Stimulated activated CD4-positive, alpha-beta T cell treated with anti-CD3 and anti-CD28 coated beads, Interleukin-1b, Interleukin-23, amount 100 ng/mL, for 48 hours (primary cell): ENCODE results near the gene RASL10B.

Experiments
- DNase-seq: peaks from one replicate; pipeline ENCODE4 v3.0.0-alpha.2; 2020

RASL10B gene

DNA sequence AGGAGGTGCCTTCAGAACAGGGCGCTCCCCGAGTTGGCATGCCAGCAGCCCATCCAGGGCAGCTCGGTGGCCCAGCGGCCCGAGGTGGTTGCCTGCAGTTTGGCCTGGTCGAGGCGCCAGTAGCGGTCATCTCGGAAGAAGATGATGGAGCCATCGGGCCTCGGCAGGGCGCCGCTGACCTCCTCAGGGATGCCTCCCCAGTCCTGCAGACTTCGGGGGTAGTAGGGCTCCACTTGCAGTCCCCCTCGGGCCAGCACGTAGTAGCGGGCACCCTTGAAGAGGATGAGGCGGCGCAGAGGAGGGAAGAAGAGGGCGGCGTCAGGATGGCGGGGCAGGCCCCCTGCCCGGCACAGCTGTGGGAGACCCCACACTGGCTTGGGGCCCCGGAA lies 35.0 kb downstream of the RASL10B start:
- DNase-seq, result no peak

DNA sequence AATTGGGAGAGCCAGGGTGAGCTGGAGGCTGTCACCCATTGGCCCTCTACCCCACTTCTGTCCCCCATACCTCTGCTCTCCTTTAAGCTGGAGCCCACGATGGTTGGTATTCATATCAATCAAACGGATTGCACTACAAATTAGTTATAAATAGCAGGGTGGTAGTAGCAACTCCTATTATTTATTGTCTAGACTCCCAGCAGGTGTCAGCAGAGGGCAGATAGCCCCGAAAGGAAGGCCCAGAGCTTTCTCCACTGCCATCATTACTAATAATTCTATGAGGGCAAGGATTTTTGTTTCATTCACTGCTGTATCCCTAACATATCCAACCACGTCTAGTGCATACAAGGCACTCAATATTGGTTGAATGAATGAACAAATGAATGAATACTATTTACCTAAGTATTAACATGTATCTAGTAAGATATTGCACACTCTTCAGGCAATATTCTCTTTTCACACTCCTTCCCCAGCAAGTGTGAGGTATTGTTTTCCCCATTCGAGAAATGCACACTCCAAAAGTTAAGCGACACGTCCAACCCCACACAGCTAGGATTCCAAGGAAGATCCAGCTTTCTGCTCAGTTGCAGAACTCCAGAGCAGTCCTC lies 35.6 kb downstream of the RASL10B start:
- DNase-seq, result no peak

DNA sequence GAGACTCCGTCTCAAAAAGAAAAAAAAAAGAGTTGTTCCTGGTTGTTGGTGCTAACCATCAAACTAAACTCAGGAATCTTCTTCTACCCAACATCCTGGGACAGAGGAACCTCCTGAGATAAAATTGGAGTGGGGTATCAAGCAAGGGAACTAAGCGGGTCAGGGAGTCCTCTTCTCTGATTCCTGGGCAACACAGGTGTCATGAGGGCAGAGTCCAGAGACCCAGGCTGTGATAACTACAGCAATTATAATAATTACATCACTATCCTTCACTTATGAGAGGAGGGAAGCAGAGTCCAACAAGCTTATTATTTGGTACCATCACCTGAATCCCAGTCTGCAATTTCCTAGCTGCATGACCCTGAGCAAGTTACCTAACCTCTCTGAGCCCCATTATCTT lies 37.4 kb downstream of the RASL10B start:
- no peak for DNase-seq

DNA sequence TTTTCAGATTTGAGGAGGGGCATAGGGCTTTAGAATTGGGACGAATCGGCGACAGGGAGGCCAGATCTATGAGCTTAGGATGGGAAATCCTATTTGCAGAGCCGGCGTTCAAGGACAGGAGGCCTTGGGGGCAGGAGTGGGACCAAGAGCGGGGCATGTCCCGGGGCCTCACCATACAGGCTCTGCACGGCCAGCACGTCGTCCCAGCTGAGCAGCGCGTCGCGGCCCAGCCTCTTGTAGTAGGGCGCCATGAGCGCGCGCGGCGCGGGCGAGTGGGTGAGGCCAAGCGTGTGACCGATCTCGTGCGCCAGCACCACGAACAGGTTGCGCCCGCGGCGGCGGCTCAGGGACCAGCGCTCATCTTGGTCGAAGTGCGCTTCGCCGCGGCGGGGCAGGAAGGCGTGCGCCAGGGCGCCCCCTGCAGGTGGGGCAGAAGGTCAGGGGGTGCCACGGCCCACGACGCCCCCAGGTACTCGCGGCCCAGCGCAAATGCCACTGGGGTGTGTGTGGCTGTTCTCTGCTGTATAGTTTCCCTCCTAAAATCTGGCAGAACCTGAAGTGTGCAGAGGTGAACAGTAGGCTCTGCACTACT lies 38.6 kb downstream of the RASL10B start:
- DNase-seq, result no peak

DNA sequence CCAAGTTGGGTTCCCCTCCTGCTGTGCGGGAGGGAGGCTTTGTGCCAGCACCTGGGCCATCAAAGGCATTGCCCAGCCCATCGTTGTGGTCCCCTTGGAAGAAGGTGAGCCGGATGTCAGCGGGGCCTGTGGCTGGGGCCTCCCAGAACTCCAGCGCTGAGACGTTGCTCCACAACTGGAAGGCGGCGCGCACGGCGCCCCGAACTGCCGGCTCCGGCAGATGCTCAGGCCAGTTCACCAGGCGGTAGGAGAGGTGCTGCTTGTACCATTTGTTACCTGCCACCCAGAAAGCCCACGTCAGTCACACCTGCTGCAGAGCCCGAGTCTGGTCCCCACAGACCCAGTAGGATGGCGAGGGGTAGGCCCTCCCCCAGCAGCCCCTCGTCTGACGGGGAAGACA lies 41.7 kb downstream of the RASL10B start:
- no peak for DNase-seq

DNA sequence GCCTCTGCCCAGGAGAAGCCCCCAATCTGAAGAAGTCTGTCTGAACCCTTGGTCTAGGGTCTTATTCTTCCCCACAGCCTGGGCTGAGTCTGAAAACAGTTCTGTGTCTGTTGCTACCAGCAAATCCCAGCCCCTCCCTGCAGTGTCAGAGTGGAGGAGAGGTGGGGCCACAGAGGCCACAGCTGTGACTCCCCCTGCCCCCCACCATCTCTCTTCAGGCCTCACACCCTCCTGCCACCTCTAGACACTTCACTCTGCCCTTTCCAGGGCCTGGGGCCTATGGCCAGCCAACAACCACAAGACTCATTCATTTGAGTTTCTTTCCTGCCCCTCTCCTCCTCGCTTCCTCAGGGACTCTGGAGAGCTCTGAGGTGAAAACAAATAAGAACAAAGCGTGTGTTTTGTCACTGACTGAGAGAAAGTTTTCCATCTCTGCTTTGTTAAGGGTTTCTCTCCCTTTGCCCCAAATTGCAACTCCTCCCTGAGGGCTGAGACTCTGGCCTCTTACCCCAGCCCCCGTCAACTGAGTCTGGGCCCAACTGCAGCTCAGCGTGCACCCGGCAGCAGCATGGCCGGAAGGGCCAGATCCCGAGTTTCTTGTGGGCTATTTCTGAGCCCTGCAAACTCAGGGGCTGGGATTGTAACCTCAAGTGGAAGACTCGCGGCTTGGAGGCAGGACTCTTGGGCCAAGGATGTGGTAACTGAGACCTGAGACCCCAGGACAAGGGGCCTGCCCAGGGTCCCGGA lies 42.4 kb downstream of the RASL10B start:
- no peak for DNase-seq

DNA sequence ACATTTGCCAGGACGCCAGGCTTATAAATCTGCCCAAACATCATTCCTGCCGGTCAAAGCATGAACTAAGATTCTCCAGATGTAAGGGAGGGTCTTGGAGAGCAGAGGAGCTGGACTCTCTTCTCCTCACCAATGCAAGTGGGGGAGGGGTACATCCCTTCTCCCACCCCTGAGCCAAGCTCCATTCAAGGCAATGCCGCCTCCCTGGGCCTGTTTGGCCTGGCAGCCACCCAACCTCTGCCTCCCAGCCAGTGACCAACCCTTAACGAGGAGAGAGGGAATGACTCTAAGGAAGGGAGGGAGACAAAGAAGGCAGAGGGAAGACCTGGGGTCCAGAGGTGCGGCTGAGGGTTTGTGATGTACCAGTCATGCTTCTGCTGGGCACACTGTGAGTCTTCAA lies 43.1 kb downstream of the RASL10B start:
- DNase-seq, result no peak

DNA sequence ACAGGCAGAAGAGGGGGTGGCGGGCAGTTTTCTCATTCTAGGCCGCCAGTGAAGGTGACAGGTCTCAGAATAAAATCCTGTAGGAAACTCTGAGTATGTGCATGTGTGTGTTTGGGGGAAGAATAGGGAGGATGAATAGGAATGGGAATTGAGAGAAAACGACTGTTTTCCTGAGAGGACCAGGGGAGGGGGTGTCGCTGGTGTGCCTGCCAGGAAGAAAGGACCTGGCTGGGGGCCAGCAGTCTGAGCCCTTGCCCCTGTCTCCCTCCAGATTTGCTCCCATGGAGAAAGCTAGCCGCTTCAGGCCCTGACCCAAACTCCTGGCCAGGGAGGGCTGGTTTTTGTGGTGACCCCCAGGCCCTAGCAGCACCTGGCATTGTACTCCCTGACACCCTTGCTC lies 43.6 kb downstream of the RASL10B start:
- DNase-seq, result no peak

DNA sequence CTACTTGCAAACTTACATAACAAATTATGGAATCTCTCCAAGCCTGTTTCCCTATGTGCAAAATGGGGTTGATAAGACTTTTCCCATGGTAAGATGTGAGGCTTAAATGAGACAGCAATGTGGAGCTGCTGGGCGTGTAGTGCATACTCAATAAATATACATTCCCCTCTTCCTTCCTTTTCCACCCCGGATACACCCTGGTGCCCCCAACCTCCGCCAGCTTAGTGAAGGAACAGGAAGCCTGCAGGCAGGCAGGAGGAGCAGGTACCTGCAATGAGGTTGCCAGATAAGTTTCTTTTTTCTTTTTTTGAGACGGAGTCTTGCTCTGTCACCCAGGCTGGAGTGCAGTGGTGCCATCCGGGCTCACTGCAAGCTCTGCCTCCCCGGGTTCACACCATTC lies 44.1 kb downstream of the RASL10B start:
- DNase-seq, result no peak

DNA sequence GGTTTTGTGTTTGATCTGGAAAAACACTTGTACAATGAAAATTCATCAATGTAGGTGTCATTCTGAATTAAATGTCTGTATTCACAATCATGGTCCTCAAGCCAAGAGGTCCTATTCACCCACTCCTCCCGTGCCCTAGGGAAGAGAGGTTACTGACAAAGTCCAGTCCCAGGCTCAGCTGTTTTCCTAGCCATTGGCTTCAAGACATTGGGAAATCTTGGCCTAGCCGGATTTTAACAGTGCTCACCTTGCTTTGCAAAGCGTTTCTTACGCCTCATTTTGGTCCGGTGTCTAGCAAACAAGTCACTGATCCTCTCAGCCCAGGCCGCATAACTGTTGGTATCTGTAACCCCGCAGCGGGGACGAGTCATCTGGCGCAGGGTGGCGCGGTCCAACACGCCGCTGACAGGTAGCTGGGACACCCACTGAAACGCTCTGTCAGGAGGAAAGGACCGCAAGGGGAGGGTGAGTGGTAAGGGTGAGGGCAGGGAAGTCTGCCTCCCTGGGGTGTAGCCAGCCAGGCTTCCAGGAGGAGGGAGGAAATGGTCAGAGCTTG lies 47.3 kb downstream of the RASL10B start:
- no peak for DNase-seq

DNA sequence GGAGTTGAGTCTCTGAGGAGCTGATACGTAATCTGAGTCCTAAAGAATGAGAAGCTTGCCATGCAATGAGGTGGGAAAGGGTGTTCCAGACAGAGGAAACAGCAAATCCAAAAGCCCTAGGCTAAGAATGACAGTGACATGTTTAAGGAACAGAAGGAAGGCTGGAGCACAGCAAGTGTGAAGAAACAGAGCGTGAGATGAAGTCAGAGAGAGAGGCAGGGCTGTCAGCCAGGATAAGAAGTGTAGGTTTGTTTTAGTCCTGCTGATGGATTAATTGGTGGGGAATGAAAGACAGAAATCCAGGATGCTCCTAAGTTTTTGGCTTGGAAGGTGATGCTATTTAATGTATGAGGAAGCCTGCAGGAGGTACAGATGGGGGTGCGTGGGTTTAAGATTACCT lies 49.5 kb downstream of the RASL10B start:
- no peak for DNase-seq

DNA sequence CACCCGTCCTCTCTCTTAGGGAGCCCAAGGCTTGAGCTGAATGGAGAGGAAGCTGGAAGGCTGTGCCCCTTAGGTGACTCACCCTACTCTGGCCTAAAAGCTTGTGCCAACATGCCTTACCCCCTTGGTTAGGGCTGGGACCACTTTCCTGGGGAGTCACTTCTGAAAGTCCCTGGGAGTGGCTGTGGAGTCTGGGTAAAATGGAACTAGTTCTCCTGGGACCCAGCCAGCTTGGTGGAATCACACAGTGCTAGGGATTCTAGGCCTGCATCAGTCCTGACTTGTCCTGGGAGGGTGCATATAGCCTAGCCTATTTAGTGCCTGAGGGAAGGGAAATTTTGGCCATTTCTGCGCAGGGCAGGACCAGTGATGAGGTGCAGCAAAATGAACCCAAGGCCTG lies 53.5 kb downstream of the RASL10B start:
- no peak for DNase-seq

DNA sequence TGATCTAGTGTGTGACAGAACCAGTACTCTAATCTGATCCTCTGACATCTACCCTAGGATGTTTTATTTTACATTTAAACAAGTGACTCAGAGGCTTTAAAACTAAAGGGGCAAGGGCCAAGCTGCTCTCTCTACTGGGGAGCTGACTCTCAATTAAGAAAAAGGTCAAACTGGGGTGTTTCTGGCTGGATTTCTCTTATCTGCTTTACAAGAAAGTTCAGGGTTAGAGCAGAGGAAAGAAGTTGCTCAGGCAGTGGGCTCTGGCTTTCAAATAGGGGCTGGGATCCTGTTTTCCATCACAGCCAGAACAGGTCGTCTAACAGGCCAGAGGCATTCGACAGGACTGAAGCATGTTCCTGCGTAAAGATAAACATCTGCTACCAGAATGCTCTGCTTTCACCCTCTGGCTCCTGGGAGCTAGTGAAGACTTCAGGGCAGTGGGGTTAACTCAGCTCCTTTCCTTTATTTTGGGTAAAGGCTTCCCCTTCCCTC lies 55.5 kb downstream of the RASL10B start:
- DNase-seq, result no peak

DNA sequence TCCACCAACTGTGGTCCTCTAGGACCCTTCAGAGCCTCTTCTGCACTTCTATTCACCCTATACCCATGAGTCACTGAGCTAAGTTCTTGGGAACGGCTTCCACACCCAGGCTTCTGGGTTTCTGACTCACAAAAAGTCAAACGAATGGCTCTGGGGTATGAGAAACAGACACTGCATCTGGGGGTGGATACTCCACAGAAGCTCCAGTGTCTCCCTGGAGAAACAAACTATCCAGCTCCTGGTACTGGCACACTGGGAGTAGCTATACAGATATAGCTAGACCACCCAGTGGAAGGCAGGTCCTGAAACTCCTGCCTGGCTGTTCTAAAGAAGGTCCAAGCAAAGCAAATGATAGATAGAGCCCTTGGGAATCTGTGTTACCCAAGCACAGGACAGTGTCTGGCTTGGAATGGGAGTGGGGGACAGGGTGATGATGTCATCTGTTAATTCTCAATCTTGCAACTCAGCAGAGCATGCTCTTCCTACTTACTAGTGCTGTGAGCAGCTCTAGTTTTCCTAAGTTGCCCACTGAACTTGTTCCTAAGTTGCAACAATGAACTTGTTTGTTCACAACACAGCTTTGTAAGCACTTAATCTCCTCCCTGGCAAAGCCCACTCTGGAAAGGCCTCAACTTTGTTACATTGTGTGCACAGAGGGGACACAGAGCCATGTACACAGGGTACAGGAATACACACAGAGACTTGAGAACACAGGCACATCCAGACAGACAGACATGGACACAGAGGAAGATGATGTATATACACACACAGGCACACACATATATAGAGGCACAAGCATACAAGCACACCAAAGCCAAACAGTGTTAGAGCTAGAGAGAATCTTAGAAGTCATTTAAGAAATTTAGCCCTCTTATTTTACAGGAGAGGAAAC lies 57.3 kb downstream of the RASL10B start:
- DNase-seq, result no peak

DNA sequence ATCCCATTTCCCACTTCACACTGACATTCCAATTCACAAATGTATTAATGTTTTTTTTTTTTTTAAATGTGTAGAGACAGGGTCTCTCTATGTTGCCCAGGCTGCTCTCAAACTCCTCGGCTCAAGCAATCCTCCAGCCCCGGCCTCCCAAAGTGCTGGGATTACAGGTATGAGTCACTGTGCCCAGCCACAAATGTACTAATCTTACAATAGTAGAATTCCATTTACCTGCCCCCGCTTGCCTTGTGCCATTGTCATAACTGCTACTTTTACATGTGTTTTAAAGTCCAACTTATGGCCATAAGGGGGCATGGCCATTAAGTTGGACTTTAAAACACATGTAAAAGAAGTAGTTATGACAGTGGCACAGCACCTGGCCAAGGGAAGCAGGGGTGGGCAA lies 59.4 kb downstream of the RASL10B start:
- DNase-seq, result no peak

DNA sequence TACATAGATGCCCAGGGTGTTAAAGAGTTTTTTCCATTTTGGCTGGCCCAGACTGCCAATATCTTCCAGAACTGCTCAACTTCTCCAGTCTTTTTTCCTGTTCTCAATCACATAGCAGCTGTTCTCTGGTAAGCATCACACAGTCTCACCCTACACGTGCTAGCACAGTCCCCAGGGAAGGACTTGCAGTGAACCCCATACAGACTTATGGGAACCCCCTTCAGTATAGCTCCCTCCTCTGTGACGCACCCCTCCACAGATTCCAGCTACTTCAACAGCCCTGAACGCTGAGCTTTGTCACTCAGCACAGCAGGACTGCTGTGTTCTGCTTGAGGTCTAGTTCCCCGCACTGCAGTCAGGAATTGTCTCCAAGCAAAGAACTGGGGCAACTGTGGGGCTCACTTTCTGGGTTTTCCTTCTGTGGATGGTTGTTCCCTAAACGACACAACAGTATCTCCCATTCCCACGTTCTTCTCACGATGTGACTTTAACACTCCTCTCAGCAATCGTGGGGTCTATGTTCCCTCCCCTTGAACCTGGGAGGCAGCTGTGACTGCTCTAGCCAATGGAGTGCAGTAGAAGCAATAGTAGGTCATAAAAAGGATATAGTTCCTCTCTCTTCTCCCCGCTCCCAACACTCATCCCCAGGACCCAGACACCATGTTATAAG lies 60.4 kb downstream of the RASL10B start:
- no peak for DNase-seq
